HepG2 (cell line): ENCODE data around the gene MLXIPL. TPM values are rescaled to one million over a fixed set of nuclear protein-coding genes. Genes with fewer than 3 reads are reported as not detected.

Experiments
- DZIP1 ChIP-seq: sonication (generic); formaldehyde crosslinking; IDR thresholded peaks from 2 replicates; pipeline ENCODE4 v1.5.0; 2020; ENCODE audit warnings: mild to moderate bottlenecking, missing genetic modification reagents
- FOXJ3 ChIP-seq: sonication (generic); formaldehyde crosslinking; IDR thresholded peaks from 2 replicates; pipeline ENCODE4 v1.4.0; 2020; ENCODE audit warnings: missing genetic modification reagents, mild to moderate bottlenecking, borderline replicate concordance
- ISX ChIP-seq: sonication (generic); formaldehyde crosslinking; conservative IDR thresholded peaks from 2 replicates; pipeline ENCODE4 v1.5.0; 2020; ENCODE audit warnings: missing genetic modification reagents
- KDM1A ChIP-seq: IDR thresholded peaks from 2 replicates; pipeline ENCODE4 v1.6.1; 2016; ENCODE audit warnings: missing compliant biosample characterization
- KLF16 ChIP-seq, 2 experiments: sonication (generic) in 1 of 2; formaldehyde crosslinking in 1 of 2; IDR thresholded peaks; 2 replicates each; pipeline versions ENCODE4 v1.6.1 to v1.8.0; 2016 to 2023; ENCODE audit warnings: missing genetic modification reagents in 2 of 2, missing compliant biosample characterization in 1 of 2
- MEIS2 ChIP-seq: sonication (generic); formaldehyde crosslinking; IDR thresholded peaks from 2 replicates; pipeline ENCODE4 v1.9.0; 2021; ENCODE audit warnings: mild to moderate bottlenecking, missing genetic modification reagents
- MTF2 ChIP-seq: sonication (generic); formaldehyde crosslinking; IDR thresholded peaks from 2 replicates; pipeline ENCODE4 v1.5.0; 2020; ENCODE audit warnings: missing genetic modification reagents, borderline replicate concordance
- MYPOP ChIP-seq: sonication (generic); formaldehyde crosslinking; IDR thresholded peaks from 2 replicates; pipeline ENCODE4 v1.8.1; 2023; ENCODE audit warnings: mild to moderate bottlenecking, moderate library complexity, missing genetic modification reagents
- NKX3-1 ChIP-seq: sonication (generic); formaldehyde crosslinking; IDR thresholded peaks from 2 replicates; pipeline ENCODE4 v1.5.0; 2020; ENCODE audit warnings: missing genetic modification reagents
- PITX1 ChIP-seq: sonication (generic); formaldehyde crosslinking; IDR thresholded peaks from 2 replicates; pipeline ENCODE4 v1.5.1; 2020; ENCODE audit warnings: mild to moderate bottlenecking, missing genetic modification reagents
- POLR2A ChIP-seq, 2 experiments: IDR thresholded peaks; 2 replicates each; pipeline ENCODE4 v1.6.1; 2011; ENCODE audit warnings: low read depth in 2 of 2, low read length in 2 of 2, mild to moderate bottlenecking in 1 of 2, moderate library complexity in 1 of 2; ENCODE audit not compliant: insufficient read depth in 1 of 2
- SMAD1 ChIP-seq: sonication (generic); formaldehyde crosslinking; IDR thresholded peaks from 2 replicates; pipeline ENCODE4 v1.4.0; 2020; ENCODE audit warnings: missing genetic modification reagents, low read depth, mild to moderate bottlenecking, borderline replicate concordance
- THYN1 ChIP-seq: sonication (generic); formaldehyde crosslinking; IDR thresholded peaks from 2 replicates; pipeline ENCODE4 v1.8.1; 2023; ENCODE audit warnings: low read depth, mild to moderate bottlenecking, moderate library complexity, missing genetic modification reagents, borderline replicate concordance
- ZEB1 ChIP-seq: IDR thresholded peaks from 2 replicates; pipeline ENCODE4 v1.6.1; 2012; ENCODE audit warnings: mild to moderate bottlenecking, low read depth, inconsistent platforms; ENCODE audit not compliant: insufficient replicate concordance
- ZNF510 ChIP-seq: sonication (generic); formaldehyde crosslinking; IDR thresholded peaks from 2 replicates; pipeline ENCODE4 v1.4.0; 2020; ENCODE audit warnings: low read depth, mild to moderate bottlenecking, missing genetic modification reagents
- ZNF616 ChIP-seq: sonication (generic); formaldehyde crosslinking; IDR thresholded peaks from 2 replicates; pipeline ENCODE4 v1.5.0; 2020; ENCODE audit warnings: low read depth, mild to moderate bottlenecking, missing genetic modification reagents
- ZNF7 ChIP-seq: IDR thresholded peaks from 2 replicates; pipeline ENCODE4 v1.6.1; 2016; ENCODE audit warnings: missing biosample characterization, missing genetic modification reagents
- ZNF703 ChIP-seq: sonication (generic); formaldehyde crosslinking; IDR thresholded peaks from 2 replicates; pipeline ENCODE4 v1.5.1; 2020; ENCODE audit warnings: missing genetic modification reagents, mild to moderate bottlenecking, moderate library complexity, borderline replicate concordance
- ZNF770 ChIP-seq: sonication (generic); formaldehyde crosslinking; IDR thresholded peaks from 2 replicates; pipeline ENCODE4 v1.5.0; 2020; ENCODE audit warnings: mild to moderate bottlenecking, missing genetic modification reagents
- ZSCAN30 ChIP-seq: sonication (generic); formaldehyde crosslinking; IDR thresholded peaks from 2 replicates; pipeline ENCODE4 v1.5.0; 2020; ENCODE audit warnings: mild to moderate bottlenecking, missing genetic modification reagents
- ZSCAN5A ChIP-seq: sonication (generic); formaldehyde crosslinking; IDR thresholded peaks from 2 replicates; pipeline ENCODE4 v1.8.0; 2022; ENCODE audit warnings: mild to moderate bottlenecking, missing genetic modification reagents, borderline replicate concordance
- polyA plus RNA-seq, 8 experiments: library from polyadenylated mRNA; depleted of rRNA in 3 of 8; stranded (reverse) in 7 of 8; unstranded in 1 of 8; fragments of >200 nt; fragmentation: Illumina TruSeq in 4 of 8; extraction: Trizol in 4 of 8; gene quantifications; 2 replicates each; pipeline versions ENCODE4 v1.2.1 to v1.2.3, GENCODE V29; 2011 to 2016; ENCODE audit warnings: low read depth in 4 of 8, missing spikeins in 1 of 8, mixed read lengths in 1 of 8; ENCODE audit not compliant: insufficient read depth in 1 of 8
- total RNA-seq, 5 experiments: library from RNA; depleted of rRNA; stranded (reverse); fragments of >200 nt; fragmentation: Illumina TruSeq; extraction: Trizol; gene quantifications; 2 replicates each; pipeline ENCODE4 v1.2.3, GENCODE V29; 2016; ENCODE audit warnings: low read depth in 1 of 5

The MLXIPL gene
- total and polyA plus RNA-seq, 2 of the 13 experiments (the other 11 are each of a cell fraction or from before 2014, with no cell fraction given): 51.6 to 60.1 TPM

GRCh38 chr7:73556208-73557107 is 67.9 kb downstream of the MLXIPL start (continued):
- 0 out of 2 replicates have a peak, but pooled peaks have one; percentile 35 for TF ChIP-seq ZSCAN5A (CRISPR knock-in tag)
- no peak for TF ChIP-seq ISX (CRISPR knock-in tag)
- no peak for TF ChIP-seq ZNF703
- no peak for TF ChIP-seq DZIP1
- peak; percentile 97 for TF ChIP-seq ZNF770 (CRISPR knock-in tag)
- TF ChIP-seq ZNF616 (CRISPR knock-in tag): 0 out of 2 replicates have a peak, but pooled peaks have one; percentile 33
- TF ChIP-seq ZSCAN30 (CRISPR knock-in tag): no peak
- no peak for TF ChIP-seq ZNF510
- no peak for TF ChIP-seq MTF2
- TF ChIP-seq SMAD1 (CRISPR knock-in tag): 0 out of 2 replicates have a peak, but pooled peaks have one; percentile 18
- TF ChIP-seq MYPOP: 0 out of 2 replicates have a peak, but pooled peaks have one; percentile 46
- TF ChIP-seq KDM1A (CRISPR knock-in tag): no peak
- TF ChIP-seq KLF16 (CRISPR knock-in tag; IDR thresholded peaks at IDR 0.05): no peak
- TF ChIP-seq FOXJ3 (CRISPR knock-in tag): no peak
- 0 out of 2 replicates have a peak, but pooled peaks have one; percentile 15 for TF ChIP-seq PITX1 (CRISPR knock-in tag)
- TF ChIP-seq ZEB1: no peak
- no peak for TF ChIP-seq MEIS2
- no peak for TF ChIP-seq NKX3-1 (CRISPR knock-in tag)
- no peak for TF ChIP-seq THYN1 (CRISPR knock-in tag)
- TF ChIP-seq ZNF7: no peak
- no peak; a peak in 1 of 4 replicates for TF ChIP-seq POLR2A (IDR thresholded peaks at IDR 0.05; ENCODE audit: insufficient read depth in 1 of 2, low read depth in 2 of 2, low read length in 2 of 2)
